ENCODE results near the gene NOVA2. TPM values are rescaled to one million over a fixed set of nuclear protein-coding genes. Genes with fewer than 3 reads are reported as not detected.

NOVA2 gene
- total RNA-seq, 1 donor from 2014 or later: 0.67 TPM

DNA sequence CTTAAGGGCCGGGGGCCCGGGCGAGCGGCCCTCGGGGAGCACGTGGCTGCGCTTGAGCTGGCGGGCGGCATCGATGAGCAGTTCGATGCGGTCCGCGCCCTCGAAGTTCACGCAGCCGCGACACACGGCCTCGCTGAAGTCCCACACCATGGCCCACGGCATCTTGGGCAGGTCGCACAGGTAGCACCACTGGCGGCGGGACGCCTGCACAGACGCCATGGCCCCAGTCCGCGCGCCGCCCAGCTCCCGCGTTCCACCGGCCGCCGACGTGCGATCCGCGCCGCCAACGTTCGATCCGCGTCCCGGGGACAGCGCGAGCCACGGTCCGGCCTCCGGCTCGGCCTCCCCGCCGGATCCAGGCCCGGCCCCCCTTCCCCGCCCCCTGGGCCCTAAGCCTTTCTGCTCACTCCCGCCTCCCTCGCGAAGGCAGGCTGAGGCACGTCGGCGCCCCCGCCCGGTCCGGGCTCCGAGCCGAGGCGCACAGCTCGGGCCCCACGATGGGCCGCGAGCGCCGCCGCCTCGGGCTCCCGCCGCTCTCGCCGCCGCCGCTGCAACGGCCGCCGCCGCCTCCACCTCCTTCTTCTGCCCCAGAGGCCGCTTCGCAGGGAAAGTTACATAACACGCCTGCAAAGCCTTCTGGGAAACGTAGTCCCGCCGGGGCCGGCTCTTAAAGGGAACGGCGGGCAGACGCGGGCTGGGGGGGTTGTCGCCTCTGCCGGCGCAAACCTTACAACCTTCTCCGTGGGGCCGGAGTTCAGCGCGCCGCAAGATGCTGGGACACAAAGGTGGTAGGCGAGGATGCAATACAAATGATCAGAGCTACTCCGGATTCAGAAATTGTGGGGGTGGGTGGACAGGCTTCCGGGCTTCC is 87.9 kb downstream of the NOVA2 start, which contains the start of gene IRF2BP1:
Gene IRF2BP1, minus strand, starts transcription at position 586 of the 871 bp plus-strand sequence. Its CDS starts 367 bp downstream, at position 219.
- TF ChIP-seq, protein P1, sequence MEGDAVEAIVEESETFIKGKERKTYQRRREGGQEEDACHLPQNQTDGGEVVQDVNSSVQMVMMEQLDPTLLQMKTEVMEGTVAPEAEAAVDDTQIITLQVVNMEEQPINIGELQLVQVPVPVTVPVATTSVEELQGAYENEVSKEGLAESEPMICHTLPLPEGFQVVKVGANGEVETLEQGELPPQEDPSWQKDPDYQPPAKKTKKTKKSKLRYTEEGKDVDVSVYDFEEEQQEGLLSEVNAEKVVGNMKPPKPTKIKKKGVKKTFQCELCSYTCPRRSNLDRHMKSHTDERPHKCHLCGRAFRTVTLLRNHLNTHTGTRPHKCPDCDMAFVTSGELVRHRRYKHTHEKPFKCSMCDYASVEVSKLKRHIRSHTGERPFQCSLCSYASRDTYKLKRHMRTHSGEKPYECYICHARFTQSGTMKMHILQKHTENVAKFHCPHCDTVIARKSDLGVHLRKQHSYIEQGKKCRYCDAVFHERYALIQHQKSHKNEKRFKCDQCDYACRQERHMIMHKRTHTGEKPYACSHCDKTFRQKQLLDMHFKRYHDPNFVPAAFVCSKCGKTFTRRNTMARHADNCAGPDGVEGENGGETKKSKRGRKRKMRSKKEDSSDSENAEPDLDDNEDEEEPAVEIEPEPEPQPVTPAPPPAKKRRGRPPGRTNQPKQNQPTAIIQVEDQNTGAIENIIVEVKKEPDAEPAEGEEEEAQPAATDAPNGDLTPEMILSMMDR (IDR thresholded peaks at IDR 0.05; ENCODE audit: unreplicated experiment): no peak
- Mint-ChIP-seq H3K9me3 (no peaks in the 10 kb centered on the region), H3K27me3 (ENCODE audit: low read depth) (no peaks in the 10 kb centered on the region), H3K4me1 (peaks cover 25% of the 10 kb centered on the region), H3K27ac (peak within 1 kb of the TSS; percentile 99), H3K4me3 (peak within 1 kb of the TSS; percentile 96), H3K36me3 (peaks cover 7% of the 10 kb centered on the region)
- DNase-seq (ENCODE audit: low spot score in 2 of 2, unreplicated experiment in 2 of 2): peak; percentile 83 to 89

DNA sequence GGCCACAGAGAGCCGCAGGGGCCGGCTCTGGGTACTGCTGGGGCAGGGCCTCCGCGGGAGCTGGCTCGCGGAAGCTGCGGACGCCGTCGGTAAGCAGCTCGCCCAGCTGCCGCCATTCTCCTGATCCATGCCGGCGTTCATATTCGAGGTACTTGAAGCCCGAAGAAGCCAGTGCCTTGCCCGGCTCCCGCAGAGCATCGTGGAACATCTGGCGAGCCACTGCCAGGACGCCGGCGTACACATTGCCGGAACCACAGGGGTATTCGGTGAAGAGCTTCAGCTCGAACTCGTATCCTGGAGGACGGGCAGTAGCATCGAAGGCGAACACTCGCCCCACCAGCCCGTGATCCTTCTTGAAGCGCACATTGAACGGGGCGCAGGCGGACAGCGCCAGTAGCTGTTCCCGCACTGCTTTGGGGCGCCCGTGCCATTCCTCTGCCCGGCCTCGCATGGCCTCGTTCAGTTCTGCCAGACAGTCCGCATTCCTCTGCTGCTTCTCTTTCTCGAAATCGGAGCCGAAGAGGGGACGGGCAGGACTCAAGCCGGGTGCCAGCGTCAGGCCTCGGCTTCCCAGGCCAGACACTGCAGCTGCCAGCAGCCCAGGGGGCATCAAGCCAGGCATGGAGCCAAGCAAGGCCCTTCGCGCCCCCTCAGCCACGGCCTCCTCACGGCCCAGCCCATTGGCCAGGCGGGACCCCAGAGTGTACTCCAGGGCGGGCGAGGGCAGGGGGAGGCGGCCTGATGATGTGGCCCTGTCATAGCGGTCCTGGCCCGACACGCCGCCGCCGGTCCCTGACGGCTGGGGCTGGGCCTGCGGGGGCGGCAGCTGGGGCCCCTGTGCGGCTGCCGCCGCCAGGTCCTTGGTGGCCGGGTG is 88.7 kb downstream of the NOVA2 start:
- Mint-ChIP-seq H3K27ac (no peak overlapping the region), H3K4me1 (peaks cover 25% of the 10 kb centered on the region), H3K27me3 (ENCODE audit: low read depth) (no peaks in the 10 kb centered on the region), H3K9me3 (no peaks in the 10 kb centered on the region), H3K4me3 (peak overlapping the region; percentile 59), H3K36me3 (peaks cover 3% of the 10 kb centered on the region)
- no peak for DNase-seq (ENCODE audit: low spot score in 2 of 2, unreplicated experiment in 2 of 2)
- TF ChIP-seq, protein P1 (IDR thresholded peaks at IDR 0.05; ENCODE audit: unreplicated experiment): no peak

DNA sequence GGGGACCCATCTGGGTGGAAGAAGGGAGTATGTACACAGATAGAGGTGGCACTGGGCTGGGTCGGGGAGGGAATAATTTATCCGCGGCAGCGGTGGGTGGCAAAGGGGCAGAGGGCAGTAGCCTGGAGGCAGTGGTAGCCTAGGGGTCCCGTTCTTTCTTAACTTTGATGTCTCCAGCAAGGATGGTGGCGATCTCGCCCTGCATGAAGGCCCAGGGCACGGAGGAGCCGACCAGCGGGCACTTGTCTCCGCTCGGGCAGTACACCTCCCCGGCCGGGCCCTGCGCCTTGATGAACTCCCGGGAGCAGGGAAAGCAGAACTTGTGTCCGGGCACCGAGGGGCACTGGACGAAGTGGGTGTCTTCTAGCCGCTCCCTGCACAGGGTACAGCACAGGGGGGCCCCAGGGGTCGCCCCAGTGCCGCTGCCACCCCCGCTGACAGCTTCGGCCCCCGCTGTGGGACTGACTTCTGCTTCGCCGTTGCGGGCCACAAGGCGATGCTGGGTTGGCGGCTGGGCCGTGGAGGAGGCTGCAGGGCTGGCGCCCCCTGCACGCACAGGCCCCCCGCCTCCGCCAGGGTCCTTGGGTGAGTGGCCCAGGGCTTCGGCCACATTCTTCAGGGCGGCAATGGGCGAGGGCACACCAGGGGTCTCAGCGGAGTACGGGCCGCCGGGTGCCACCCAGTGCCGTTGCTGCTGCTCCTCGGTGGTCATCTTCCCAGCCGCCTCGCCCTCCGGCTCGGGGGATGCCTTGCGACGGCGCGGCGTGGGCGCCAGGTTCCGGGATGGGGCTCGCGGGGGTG is 89.6 kb downstream of the NOVA2 start:
- peaks cover 3% of the 10 kb centered on the region for H3K36me3 Mint-ChIP-seq
- H3K27ac Mint-ChIP-seq: no peak overlapping the region
- peak overlapping the region; percentile 71 for H3K4me3 Mint-ChIP-seq
- TF ChIP-seq, protein P1 (IDR thresholded peaks at IDR 0.05; ENCODE audit: unreplicated experiment): no peak
- DNase-seq (ENCODE audit: low spot score in 2 of 2, unreplicated experiment in 2 of 2): no peak
- H3K27me3 Mint-ChIP-seq (ENCODE audit: low read depth): no peaks in the 10 kb centered on the region
- H3K9me3 Mint-ChIP-seq: no peaks in the 10 kb centered on the region
- H3K4me1 Mint-ChIP-seq: peaks cover 25% of the 10 kb centered on the region

Small RNA genes within 50 kb of the gene (microRNA-seq; reads per million reads assigned to microRNA genes)
- 539 reads per million, percentile 75 among the genes with 10 or more reads in this experiment for gene MIR769

Other genes starting within 250 kb of the NOVA2 start
- 30.6 to 37.3 TPM (median 36.6 TPM) in 3 replicates for gene FBXO46, start 243.0 kb downstream of the NOVA2 start, total RNA-seq
- gene MEIOSIN, start 240.4 kb downstream of the NOVA2 start, total RNA-seq: not detected in 3 replicates
- gene SIX5, start 204.6 kb downstream of the NOVA2 start, total RNA-seq: 44.3 to 50.3 TPM (median 47.3 TPM) in 3 replicates
- gene DMPK, start 191.4 kb downstream of the NOVA2 start, total RNA-seq: 126 to 130 TPM (median 127 TPM) in 3 replicates
- gene DMWD, start 181.0 kb downstream of the NOVA2 start, total RNA-seq: 109 to 120 TPM (median 116 TPM) in 3 replicates
- gene RSPH6A, start 158.6 kb downstream of the NOVA2 start, total RNA-seq: 0.44 to 0.56 TPM (median 0.50 TPM) in 3 replicates
- 89.3 to 93.4 TPM (median 92.6 TPM) in 3 replicates for gene SYMPK, start 110.7 kb downstream of the NOVA2 start, total RNA-seq
- not detected in 3 replicates for gene FOXA3, start 109.5 kb downstream of the NOVA2 start, total RNA-seq
- 33.8 to 34.6 TPM (median 34.1 TPM) in 3 replicates for gene IRF2BP1, start 87.7 kb downstream of the NOVA2 start, total RNA-seq
- 10.4 to 11.5 TPM (median 10.9 TPM) in 3 replicates for gene MYPOP, start 71.3 kb downstream of the NOVA2 start, total RNA-seq
- not detected in 3 replicates for gene NANOS2, start 59.1 kb downstream of the NOVA2 start, total RNA-seq
- gene CCDC61, start 21.6 kb upstream of the NOVA2 start, total RNA-seq: 21.5 to 24.9 TPM (median 22.3 TPM) in 3 replicates
- not detected in 3 replicates for gene PGLYRP1, start 49.2 kb upstream of the NOVA2 start, total RNA-seq
- gene IGFL4, start 67.1 kb upstream of the NOVA2 start, total RNA-seq: 1.8 to 2.8 TPM (median 2.4 TPM) in 3 replicates
- not detected in 3 replicates for gene IGFL3, start 150.8 kb upstream of the NOVA2 start, total RNA-seq
- gene IGFL2, start 174.4 kb upstream of the NOVA2 start, total RNA-seq: 2.0 to 3.7 TPM (median 3.7 TPM) in 3 replicates

All from mesothelial cell of epicardium (in vitro differentiated cells).